NOMO-1 treated with DMSO at 0.1 percent for 48 hours (cell line): ENCODE results near the gene PAM.
A peak's percentile ranks its signal among the peaks of the same experiment; 100 is the strongest.
"Not testable (repeated sequence)": the region's sequence is repeated elsewhere in the genome, so short reads cannot be mapped to it uniquely, and the experiment has no call there.

Experiments used
- DNase-seq: peaks from one replicate; lab custom pipeline; 2025; ENCODE audit not compliant: unreplicated experiment; lab: John Stamatoyannopoulos, UW

PAM gene

GRCh38 chr5:102750151-102750834, 4.8 kb upstream of the PAM start:
- no peak for DNase-seq

- not testable (repeated sequence) for DNase-seq
Observed at GRCh38 chr5:102751903-102752376, 3.2 kb upstream of the PAM start.

DNA sequence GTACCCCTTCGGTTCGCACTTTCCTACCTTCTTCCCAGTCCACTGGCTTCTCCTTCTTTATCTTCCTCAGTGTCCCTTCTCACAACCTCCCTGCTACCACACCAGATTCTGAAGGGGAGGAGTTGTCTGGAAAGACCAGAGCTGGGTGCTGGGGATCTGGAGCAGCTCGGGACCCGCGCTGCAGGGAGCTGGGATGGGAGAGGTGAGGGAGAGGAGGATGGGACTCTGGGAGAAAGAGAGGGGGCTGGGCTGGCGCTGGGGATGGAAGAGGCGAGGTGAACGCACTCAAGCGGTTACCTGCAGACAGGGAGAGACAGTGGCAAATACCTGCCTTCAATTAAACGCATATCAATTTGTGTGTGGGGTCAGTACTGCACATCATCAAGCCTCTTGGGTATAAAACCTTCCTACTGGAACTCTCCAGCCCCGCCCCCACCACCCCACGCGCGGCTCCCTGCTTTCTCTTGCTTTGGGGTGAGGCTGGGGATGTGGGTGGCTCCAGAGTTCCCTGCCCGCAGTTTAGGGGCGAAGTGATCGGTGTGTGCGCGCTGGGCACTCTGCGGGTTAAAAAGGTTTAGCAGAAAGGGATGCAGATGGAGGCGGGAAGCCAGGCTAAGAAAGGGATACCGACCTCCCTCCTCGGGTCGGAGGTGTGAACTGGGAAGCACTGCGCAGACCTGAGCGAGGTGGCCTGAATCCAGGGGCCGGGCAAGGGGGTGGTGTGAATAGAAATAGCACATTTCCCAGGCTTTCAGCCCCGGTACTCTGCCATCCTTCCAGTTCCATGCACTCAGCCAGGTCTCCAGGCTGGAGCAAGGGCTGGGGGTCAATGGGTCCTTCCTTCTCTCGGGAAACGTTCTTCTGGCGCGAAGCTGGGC, 977 bp upstream of the PAM start:
- no peak for DNase-seq

- DNase-seq: peak; percentile 52
Observed at GRCh38 chr5:102755686-102756371, 724 bp downstream of the PAM start.

DNA sequence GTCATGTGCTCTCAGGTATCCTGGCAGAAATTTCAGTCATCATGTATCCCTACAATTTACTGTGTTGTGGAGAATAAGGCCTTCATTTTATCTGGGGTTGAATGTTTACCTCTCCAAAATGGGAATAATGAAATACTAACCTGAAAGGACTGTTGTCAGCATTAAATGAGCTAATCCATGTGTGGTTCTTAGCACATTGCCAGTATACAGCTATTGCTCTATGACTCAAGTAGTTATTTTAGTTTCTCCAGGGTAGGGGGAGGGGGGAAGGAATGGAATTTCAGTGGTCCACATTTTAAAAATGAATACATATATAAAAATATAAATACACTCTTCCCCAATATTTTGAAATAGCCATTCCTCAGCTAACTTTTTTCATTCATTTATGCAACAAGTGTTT, 3.5 kb downstream of the PAM start:
- DNase-seq: no peak

GRCh38 chr5:102759289-102759688, 4.2 kb downstream of the PAM start:
- no peak for DNase-seq

- DNase-seq: no peak
Observed at GRCh38 chr5:102759700-102760099, 4.6 kb downstream of the PAM start.

DNA sequence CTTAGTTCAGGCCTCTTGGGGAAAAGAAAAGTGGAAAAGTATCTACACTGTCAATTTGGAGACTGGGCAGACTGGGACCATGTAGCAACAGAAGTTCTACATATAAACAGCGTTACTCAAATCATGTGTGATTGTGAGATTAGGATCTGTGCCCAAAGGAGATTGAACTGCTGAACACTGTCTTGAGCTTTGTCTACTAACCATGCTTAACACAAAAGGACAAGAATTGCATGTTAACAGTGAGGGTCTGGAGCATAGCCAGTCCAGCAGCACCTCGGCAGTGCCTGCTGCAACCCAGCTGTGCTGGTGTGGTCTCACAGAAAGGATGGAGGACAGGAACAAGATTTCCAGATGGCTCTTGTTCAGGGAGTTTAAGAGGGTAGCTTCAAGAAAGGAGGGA, 5.7 kb downstream of the PAM start:
- DNase-seq: no peak

GRCh38 chr5:102762095-102762534, 7.0 kb downstream of the PAM start:
- DNase-seq: no peak

GRCh38 chr5:102762562-102763227, 7.6 kb downstream of the PAM start:
- no peak for DNase-seq

DNA sequence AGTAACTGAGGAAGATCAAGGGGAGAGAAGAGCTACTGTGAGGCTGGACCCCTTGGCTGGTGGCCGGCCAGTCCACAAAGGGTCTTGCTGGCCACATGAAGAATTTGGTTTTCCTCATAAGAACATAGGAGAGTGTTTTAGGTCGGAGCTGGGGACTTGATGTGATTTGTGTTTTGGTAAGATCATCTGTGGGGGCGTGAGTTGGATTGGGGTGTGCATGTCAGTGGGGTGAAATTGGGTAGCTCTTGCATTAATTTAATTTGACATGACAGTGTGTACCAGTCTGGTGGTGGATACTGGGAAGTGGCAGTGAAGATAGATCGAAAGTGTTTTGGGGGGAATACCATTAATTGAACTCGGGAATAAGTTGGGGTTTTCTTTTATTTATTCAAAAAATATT, 8.6 kb downstream of the PAM start:
- no peak for DNase-seq

GRCh38 chr5:102764381-102765004, 9.4 kb downstream of the PAM start:
- no peak for DNase-seq

DNA sequence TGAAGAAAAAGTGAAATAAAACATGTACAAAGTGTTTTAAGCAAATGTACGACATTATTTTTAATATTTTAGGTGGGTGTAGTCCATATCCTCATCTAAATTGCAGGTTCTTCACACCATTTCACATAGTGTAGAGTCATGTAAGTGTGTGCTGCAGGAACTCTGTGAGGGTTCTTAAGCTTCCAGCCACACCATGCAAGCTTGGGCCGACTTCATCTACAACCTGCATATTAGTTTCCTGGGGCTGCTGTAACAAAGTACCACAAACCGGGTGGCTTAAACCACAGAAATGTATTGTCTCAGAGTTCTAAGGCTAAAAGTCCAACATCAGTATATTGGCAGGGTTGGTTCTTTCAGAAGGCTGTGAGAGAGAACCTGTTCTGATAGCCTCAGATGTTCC, 10.2 kb downstream of the PAM start:
- no peak for DNase-seq

DNA sequence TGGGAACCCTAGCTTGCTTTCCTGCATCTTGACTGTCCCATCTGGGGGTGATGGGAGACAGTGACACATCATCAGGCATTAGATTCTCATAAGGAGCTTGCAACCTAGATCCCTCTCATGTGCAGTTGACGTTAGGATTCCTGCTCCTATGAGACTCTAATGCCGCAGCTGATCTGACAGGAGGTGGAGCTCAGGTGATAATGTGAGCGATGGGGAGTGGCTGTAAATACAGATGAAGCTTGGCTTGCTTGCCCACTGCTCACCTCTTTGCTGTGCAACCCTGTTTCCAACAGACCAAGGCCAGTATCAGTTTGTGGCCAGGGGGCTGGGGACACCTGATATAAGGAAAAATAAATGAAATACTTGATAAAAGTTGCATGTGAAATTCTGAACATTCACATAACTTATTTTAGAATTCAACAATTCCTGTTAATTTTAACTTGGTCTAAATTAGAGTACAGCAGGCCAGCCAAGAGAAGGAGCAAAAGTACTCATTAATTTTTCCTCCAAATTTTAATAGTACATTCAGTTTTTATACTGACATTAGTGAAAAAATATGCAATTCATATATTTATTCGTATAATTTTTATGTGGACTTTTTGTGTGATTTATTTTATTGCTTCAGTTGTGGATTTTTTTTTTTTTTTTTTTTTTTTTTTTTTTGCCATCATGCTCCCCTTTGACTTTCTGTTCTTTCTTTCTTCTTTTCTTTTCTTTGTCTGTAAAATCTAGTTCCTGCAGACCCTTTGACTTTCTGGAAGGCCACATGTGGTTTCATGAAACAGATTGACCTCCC, 11.4 kb downstream of the PAM start:
- DNase-seq: no peak

GRCh38 chr5:102767862-102768261, 12.8 kb downstream of the PAM start:
- DNase-seq: no peak

GRCh38 chr5:102770803-102771202, 15.7 kb downstream of the PAM start:
- DNase-seq: no peak

- no peak for DNase-seq
Observed at GRCh38 chr5:102771435-102771834, 16.3 kb downstream of the PAM start.

DNA sequence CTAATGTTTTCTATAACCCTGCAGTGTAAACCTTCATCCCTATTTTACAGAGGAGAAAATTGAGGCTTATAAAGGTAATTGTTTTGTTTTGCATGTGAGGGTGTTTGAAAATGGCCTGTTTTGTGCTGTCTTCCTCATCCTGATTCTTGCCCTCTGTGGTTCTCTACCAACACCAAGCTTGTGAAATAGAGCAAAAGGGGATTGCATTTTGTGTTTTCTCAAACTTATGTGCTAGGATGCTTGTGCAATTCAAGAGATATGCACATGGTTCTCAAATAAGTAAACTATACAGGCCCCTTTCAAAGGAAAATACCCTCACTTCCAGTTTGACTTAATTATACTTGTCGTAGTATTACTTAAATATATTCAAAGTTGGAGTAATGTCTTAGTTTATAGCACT, 17.2 kb downstream of the PAM start:
- DNase-seq: peak; percentile 23

DNA sequence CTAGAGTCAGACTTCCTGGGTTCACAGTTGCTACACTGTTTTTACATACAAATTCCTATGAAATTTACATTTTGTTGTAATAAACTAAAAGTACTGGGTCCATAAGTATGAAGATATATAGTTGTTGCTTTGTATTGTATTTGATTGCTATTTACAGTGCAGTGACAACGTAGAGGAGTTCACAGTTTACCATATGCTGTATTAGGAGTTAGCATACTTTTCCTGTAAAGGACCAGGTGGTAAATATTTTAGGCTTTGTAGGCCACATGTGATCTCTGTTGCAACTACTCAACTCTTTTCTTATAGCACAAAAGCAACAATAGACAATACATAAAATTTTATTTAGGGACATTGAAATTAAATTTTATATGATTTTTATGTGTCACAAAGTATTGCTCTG, 18.0 kb downstream of the PAM start:
- no peak for DNase-seq

DNA sequence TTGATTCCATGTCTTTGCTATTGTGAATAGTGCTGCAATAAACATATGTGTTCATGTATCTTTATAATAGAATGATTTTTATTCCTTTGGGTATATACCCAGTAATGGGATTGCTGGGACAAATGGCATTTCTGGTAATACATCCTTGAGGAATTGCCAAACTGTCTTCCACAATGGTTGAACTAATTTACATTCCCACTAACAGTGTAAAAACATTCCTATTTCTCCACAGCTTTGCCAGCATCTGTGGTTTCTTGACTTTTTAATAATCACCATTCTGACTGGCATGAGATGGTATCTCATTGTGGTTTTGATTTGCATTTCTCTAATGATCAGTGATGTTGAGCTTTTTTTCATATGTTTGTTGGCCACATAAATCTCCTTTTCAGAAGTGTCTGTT, 20.7 kb downstream of the PAM start:
- not testable (repeated sequence) for DNase-seq
